HFFc6 (cell line): ENCODE results near the gene PRR7. TPM values are rescaled to one million over a fixed set of nuclear protein-coding genes. Genes with fewer than 3 reads are reported as not detected.

Source experiments
- DNase-seq: peaks from one replicate; pipeline ENCODE4 v3.0.0-alpha.2; 2018
- H3K27ac Mint-ChIP-seq: 2 replicates; pipeline ENCODE4 v1.8.0; 2020; ENCODE audit warnings: mild to moderate bottlenecking, mixed read lengths
- H3K27me3 Mint-ChIP-seq: 2 replicates; pipeline ENCODE4 v1.8.0; 2021; ENCODE audit warnings: mild to moderate bottlenecking, moderate library complexity, mixed read lengths; ENCODE audit not compliant: insufficient read depth
- H3K36me3 Mint-ChIP-seq: 2 replicates; pipeline ENCODE4 v1.8.0; 2021; ENCODE audit warnings: low read depth, mixed read lengths
- H3K4me1 Mint-ChIP-seq: 2 replicates; pipeline ENCODE4 v1.8.0; 2020; ENCODE audit warnings: low read depth, mixed read lengths
- H3K4me3 Mint-ChIP-seq: 2 replicates; pipeline ENCODE4 v1.8.0; 2020; ENCODE audit warnings: mild to moderate bottlenecking, moderate library complexity, mixed read lengths
- H3K9me3 Mint-ChIP-seq: 2 replicates; pipeline ENCODE4 v1.8.0; 2020; ENCODE audit warnings: mild to moderate bottlenecking, mixed read lengths
- total RNA-seq, 6 experiments: library from RNA; stranded (reverse); fragmentation: NEBNext Ultra II Directional; extraction: Animal tissue kit (Norgen Biotek cat#: 25700); gene quantifications; 2 replicates in 1 of 6; 3 replicates in 5 of 6; pipeline ENCODE4 v1.2.3, GENCODE V29; 2021
- TF ChIP-seq, protein P1 (sequence below): fragments of 200-600 bp; sonication (generic); IDR thresholded peaks from 2 replicates; pipeline ENCODE4 v1.5.0; 2021; ENCODE audit warnings: antibody characterized with exemption, mild to moderate bottlenecking

Gene PRR7
- total RNA-seq, 6 experiments from 2014 or later, result 8.9 to 16.9 (median 10.4) TPM

GRCh38 chr5:177450667-177451424 is 4.2 kb downstream of the PRR7 start:
- TF ChIP-seq, protein P1, sequence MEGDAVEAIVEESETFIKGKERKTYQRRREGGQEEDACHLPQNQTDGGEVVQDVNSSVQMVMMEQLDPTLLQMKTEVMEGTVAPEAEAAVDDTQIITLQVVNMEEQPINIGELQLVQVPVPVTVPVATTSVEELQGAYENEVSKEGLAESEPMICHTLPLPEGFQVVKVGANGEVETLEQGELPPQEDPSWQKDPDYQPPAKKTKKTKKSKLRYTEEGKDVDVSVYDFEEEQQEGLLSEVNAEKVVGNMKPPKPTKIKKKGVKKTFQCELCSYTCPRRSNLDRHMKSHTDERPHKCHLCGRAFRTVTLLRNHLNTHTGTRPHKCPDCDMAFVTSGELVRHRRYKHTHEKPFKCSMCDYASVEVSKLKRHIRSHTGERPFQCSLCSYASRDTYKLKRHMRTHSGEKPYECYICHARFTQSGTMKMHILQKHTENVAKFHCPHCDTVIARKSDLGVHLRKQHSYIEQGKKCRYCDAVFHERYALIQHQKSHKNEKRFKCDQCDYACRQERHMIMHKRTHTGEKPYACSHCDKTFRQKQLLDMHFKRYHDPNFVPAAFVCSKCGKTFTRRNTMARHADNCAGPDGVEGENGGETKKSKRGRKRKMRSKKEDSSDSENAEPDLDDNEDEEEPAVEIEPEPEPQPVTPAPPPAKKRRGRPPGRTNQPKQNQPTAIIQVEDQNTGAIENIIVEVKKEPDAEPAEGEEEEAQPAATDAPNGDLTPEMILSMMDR, result no peak
- no peaks in the 10 kb centered on the region; the same call in 1 of the 2 replicates for H3K9me3 Mint-ChIP-seq
- peaks cover 17% of the 10 kb centered on the region for H3K4me1 Mint-ChIP-seq
- no peak overlapping the region for H3K4me3 Mint-ChIP-seq
- H3K27me3 Mint-ChIP-seq, result peaks cover 8% of the 10 kb centered on the region
- H3K36me3 Mint-ChIP-seq, result no peaks in the 10 kb centered on the region
- no peak for DNase-seq
- no peak overlapping the region for H3K27ac Mint-ChIP-seq

DNA sequence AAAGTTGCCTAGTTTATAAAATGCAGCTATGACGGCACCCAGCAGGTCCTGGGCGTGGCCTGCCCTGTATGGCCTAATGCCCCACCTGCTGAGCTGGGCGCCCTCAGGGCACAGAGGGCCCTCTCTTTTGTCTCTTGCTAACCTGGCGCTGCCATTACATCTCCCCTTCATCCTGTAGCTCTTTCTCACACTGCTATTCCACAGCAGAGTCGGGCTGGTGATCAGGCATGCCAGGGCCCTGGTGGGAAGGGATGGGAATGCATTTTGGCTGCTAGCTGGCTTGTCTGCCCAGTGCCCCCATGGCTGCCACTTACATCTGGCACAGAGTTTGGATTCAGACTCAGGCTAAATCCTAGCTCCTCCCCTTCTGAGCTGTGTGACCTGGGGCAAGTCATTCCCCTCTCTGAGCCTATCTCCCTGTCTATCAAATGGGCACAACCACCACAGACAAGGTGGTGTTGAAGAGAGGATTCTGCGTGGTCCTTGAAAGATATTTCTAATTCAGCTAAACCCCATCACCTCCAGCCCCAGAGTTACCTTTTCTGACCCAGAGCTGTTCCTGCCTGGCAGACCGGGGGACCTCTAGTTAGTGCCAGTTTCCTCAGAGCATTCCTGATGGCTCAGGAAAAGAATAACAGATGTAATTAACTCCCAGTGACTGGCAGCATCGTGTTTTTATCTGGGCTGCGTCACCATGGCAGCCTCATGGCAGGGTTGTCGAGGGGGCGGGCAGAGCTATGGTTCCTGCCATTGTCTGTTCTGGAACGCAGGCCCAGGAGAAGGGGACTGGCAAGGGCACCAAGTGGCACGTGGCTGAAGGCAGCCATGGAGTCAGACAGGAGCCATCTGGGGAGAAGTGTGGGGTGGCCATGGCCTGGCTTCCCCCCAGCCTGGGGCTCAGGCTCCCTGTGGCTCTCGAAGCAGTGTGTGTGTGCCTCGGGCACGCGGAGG is 6.3 kb downstream of the PRR7 start:
- H3K4me3 Mint-ChIP-seq, result peak overlapping the region; percentile 19; the same call in 1 of the 2 replicates
- peaks cover 14% of the 10 kb centered on the region for H3K36me3 Mint-ChIP-seq
- peaks cover 14% of the 10 kb centered on the region for H3K27me3 Mint-ChIP-seq
- H3K27ac Mint-ChIP-seq, result peak overlapping the region; percentile 9; the same call in 1 of the 2 replicates
- H3K9me3 Mint-ChIP-seq, result no peaks in the 10 kb centered on the region; the same call in 1 of the 2 replicates
- H3K4me1 Mint-ChIP-seq, result peaks cover 24% of the 10 kb centered on the region
- no peak for DNase-seq
- TF ChIP-seq, protein P1, result peak; percentile 45

GRCh38 chr5:177453852-177454396 is 7.3 kb downstream of the PRR7 start:
- Mint-ChIP-seq H3K27me3 (peaks cover 16% of the 10 kb centered on the region), H3K4me3 (peak overlapping the region; percentile 74), H3K27ac (peak overlapping the region; percentile 53), H3K4me1 (peaks cover 16% of the 10 kb centered on the region), H3K9me3 (no peaks in the 10 kb centered on the region; the same call in 1 of the 2 replicates), H3K36me3 (peaks cover 14% of the 10 kb centered on the region)
- TF ChIP-seq, protein P1, result no peak
- DNase-seq, result no peak

DNA sequence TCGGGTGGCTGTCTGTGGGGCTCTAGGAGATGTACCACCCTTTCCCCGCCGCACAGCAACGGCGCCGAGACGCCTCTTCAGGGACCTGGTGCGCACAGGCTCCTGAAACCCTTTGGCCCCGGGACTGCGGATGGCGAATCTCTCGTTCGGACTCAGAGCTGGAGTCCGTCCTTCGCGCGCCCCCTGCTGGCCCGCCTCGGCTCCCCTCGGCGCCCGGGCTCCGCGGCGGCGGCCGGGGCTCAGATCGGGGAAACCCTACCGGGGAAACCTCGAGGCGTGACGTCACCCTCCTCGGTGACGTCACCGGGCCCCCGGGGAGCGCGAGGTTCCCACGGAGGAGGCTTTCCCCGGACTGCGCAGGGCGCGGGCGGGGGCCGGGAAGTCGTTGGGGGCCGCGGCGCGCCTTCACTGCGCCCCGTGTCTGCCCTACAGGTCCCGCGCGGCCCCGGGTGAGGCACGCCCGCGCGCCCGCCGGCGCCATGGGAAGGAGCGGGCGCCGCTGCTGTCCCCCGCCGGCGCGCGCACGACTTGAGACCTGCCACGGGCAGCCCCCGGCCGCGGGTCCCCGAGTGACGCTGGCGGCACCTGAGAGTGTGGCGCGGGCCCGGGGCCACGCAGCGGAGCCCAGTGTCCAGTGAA is 7.9 kb downstream of the PRR7 start:
- H3K4me1 Mint-ChIP-seq, result peaks cover 16% of the 10 kb centered on the region
- H3K27me3 Mint-ChIP-seq, result peaks cover 18% of the 10 kb centered on the region
- peak; percentile 77 for DNase-seq
- H3K4me3 Mint-ChIP-seq, result peak overlapping the region; percentile 74
- no peak overlapping the region; the same call in 1 of the 2 replicates for H3K27ac Mint-ChIP-seq
- TF ChIP-seq, protein P1, result peak; percentile 97
- peaks cover 14% of the 10 kb centered on the region for H3K36me3 Mint-ChIP-seq
- no peaks in the 10 kb centered on the region; the same call in 1 of the 2 replicates for H3K9me3 Mint-ChIP-seq
